ENCODE data around the gene CBY1.
"Not testable (repeated sequence)": the region's sequence is repeated elsewhere in the genome, so short reads cannot be mapped to it uniquely, and the experiment has no call there.

- not testable (repeated sequence) for TF ChIP-seq CTCF, POLR2AphosphoS5, POLR2A (IDR thresholded peaks at IDR 0.05)
Observed at GRCh38 chr22:38644245-38644644, 12.2 kb upstream of the CBY1 start.
